T47D (cell line): ENCODE measurements around the gene HOXC12.

ENCODE experiments used
- DNase-seq, 2 experiments: peaks; one replicate each; pipeline versions ENCODE4 v3.0.0 to v3.0.0-alpha.2; 2011 to 2012; ENCODE audit warnings: low read depth in 1 of 2, low spot score in 1 of 2
- JUND ChIP-seq: IDR thresholded peaks from 2 replicates; pipeline ENCODE4 v1.6.1; 2012; ENCODE audit warnings: low read depth
- in situ Hi-C: cut with HindIII; loops from 2 replicates; pipeline ENCODE4 v1.10.0; 2016; ENCODE audit warnings: low sequenced_read_pairs, low pct_unique_long_range_greater_than_20kb

The HOXC12 gene

DNA sequence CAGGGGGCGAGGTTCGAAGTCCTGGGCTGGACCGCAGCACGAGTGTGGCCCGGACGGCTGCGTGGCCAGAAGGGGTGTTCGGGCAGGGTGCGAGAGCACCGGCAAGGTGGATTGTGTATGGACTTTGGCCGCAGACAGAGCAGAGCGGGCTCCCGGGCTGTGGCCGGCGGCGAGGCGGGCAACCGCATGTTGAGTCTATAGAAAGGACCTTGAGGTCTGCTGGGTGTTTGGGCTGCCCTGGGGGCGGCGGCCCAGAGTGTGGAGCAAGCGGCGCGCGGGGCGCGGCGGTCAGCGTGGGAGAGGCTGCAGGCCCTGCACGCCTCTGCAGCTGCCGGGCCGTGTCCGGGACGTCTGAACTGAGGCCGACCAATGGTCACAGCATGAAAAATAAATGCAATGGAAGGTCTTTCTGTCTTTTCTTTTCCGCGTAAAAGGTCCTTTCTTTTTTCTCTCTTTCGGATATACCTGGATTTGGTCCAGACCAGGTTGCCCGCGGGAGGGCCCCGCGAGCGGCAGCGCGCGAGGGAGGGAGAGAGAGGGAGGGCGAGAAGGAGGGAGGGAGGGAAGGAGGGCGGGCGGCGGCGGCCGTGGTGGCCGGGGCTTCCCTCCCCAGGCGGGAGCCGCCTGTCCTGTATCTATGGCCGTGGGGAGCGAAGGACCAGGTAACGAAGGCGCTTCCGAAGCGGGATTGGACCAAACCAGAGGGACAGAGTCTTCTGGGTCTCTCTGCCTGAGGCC is 39.7 kb downstream of the HOXC12 start:
- in situ Hi-C loops: no loop called here
- DNase-seq: peak in 1 of 2 experiments; percentile 80
- no peak for TF ChIP-seq JUND

DNA sequence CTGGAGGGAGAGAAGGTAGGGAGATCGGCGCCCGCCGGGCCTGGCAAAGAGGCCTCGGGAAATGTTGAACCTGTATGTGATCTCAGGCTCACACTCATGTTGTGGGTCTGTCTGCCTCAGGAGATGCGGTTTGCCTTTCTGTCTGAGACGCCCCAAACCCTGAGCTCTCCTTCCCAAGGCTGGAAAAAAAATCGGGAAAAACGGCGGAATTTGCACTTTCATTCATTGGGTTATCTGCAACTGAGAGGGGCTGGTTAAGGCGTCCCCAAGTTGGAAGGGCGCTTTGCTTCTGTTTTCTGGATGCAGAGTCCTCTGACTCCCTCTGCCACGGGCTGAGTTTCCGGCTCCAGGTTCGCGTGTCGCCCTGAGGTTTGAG is 40.3 kb downstream of the HOXC12 start:
- in situ Hi-C loops: no loop called here
- no peak for TF ChIP-seq JUND
- DNase-seq: no peak

DNA sequence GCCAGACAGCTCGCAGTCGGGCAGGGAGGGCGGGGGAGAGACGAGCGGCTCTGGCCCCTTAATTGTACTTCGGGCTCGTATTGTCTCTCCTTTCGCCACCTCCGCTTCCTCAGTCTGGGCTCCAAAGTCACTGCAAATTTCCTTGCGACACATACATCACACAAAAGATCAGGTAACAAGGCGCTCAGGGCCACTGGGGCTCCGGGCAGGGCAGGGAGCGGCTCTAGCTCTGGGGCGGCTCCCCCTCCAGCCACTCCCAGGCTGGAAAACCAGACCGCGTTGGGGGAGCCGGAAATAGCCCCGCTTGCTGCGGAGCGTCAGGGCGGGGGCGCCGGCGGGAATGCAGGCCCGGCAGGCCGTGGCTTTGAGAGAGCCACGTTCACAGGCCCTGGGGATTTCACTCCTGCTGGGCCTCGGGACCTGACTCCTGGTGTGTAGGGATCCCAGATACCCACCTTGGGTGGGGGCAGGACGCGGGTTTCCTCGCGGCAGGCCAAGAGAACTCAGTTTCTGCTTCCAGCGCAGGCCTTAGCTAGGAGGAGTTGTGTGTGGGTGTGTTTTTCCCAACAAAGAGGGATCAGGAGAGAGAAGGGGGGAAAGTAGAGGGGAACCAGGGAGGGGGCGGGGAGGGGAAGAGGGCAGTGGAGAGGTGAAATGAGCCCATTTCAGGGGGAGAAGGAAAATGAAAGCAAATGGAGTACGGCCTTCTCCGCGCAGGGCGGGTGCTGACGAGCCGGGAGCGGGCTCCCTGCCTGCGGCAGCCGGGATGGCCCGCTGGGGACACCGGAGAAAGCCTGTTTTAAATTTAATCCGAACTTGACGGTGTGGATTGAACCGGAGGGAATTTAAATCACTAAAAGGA is 40.9 kb downstream of the HOXC12 start:
- DNase-seq: peak in 1 of 2 experiments; percentile 95
- in situ Hi-C loops: no loop called here
- no peak for TF ChIP-seq JUND

DNA sequence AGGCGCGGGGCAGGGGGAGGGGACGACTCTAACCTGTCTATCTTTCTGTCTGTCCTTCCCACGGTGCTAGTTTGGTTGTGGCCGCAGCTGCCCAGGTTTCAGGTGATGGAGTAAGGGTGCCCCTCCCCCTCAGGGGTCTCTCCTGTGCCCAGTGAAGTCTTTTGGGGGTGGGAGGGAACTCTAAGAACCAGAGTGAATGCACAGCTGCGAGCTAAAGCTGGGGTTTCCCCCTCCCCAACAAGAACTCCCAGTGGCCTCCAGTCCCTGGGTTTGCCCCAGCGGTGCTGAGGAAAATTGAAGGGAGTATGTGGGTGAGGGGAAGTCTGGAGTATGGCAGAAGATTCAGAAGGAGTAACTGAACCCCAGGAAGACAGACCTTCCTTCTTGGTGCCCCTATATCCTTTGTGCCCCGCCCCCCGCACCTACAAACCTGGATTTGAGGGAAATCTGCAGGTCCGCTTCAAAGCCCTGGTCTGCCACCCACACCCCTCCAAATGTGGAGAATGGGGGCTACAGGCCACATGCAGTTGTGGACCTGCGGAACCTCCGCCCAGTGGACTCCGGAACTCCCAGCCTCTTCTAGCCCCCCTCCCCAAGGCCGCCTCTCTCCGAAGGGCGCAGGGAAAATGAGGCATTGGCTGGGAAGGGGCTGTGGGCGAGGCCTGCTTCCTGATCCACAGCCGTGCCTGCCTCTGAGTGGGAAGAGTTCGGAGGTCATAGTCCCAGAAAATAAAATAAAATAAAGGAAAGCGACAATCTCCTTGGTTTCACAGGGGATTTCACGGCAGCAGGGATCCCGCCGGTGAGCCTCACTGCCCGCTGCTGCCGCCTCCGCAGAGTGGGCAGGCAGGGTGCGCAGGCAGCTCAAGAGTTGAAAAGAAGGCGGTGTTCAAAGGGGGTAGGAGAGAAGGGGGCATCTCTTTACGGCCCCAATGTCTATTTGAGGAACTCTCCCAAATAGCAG is 41.8 kb downstream of the HOXC12 start:
- TF ChIP-seq JUND: no peak
- no peak for DNase-seq
- in situ Hi-C loops: no loop called here

DNA sequence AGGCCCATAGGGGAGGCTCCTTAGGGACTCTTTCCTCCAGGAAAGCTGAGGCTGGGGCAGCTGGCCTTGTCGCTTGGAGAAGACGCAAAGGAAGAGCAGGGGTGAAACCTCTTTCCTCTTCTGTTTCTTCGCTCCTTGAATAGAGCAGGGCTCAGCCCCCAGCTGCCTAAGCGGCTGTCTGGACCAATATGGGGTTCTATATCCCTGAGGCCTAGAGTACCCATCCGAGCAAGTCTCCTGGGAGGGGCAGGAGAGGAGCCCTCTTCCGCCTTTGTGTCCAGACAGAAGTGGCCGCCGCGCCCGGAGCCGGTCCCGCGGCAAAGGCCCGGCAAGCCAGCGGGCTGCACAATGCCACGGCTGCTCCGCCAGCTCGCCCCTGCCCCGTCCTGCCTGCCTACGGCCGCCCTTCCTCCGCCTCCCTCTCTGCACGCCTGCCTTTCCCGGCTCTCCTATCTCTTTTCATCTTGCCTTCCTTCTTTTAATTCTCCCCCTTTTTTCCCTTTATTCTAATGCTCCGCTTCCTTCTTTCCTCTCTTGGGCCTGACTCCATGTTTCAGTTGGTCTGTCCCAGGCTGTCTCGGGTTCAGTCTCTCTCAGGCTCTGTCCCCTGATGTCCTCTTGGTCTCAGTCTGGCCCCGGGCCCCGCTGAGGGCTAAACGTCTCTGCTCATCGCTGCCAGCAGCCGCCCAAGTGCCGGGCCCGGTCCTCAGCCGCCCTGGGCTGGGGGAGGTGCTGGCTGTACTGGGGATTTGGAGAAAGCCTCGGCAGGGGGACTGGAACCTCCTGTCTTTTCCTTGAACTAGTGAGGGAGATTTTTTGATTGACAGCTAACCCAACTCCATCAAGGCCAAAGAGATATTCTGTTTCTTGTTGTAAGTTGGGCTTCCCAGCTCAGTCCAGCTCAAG is 42.8 kb downstream of the HOXC12 start:
- no peak for TF ChIP-seq JUND
- in situ Hi-C loops: no loop called here
- no peak for DNase-seq

DNA sequence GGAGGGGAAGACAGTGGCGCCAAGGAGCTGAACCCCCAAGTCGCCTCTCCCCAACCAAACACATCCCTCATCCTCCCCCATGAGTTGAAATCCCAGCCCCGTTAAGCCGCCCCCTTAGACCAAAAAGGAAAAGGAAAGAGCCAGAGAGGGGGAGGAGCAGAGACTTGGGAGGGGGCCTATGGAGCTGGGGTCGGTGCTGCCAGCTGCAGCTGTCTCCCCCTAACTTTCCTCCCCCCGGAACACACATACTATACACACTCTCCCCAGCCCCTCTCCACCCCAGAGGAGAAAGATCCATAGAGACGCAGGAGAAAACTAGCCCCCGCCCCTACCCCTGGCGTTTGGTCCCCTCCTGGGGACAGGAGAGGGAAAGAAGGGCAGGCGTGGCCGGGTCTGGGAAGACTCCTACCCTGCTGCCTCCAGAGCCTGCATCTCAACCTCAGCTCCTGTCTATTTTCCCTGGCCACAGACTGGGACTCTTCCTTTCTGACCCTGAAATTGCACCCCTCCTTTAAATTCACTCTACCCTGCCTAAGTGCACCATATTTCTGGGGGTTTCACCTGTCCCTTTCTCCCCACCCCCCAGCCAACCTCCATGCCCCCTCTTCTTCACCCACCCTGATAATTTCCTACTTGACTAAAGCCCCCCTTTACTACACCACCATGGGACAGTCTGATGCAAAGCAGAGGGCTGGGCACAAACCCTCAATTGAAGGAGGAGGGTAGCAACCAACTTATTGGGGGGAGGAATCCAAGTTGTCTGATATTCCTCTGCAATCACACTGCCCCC is 43.6 kb downstream of the HOXC12 start:
- no peak for TF ChIP-seq JUND
- no peak for DNase-seq
- in situ Hi-C loops: no loop called here

DNA sequence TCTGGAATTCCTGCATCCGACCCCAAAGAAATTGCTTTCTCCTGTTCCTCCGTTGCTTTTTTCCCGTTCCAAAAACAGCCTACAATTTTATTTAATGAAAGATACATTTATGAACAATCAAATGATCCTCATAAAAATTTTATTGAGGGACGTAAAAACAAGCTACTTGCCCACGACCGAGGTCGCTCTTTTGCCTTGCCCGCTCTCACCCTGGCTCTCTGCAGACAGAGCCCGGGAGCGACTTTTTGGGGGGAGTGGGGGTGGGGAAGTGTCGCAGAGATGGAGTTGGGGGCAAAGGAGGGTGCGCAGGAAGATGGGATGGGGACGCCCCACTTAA is 44.2 kb downstream of the HOXC12 start:
- DNase-seq: no peak
- TF ChIP-seq JUND: no peak
- in situ Hi-C loops: no loop called here

DNA sequence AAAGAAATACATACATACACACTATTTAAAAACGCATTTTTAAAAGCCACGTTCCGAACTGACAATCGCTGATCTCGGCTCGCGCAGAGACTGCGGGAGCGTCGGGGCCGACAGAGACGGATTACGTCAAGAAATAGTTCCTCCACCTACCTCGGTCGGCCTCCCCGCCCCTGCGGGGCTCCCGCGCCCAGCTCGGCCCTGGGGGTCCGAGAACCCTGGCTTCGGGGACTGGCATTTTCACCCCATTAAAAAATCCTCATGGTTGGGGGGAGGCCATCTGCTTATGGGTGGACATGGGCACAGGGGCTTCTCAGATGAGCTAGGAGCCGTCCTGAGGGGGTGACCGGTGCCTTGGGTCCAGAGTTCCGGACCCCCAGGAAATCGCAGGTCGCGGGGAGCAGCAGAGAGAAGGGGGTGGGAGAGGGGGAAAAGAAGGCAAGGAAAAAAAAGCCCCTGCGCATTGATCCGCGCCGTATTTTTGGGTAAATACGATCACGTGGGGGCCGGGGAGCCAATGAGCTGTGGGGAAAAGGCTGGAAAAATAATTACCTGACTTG is 44.9 kb downstream of the HOXC12 start:
- TF ChIP-seq JUND: no peak
- peak; percentile 93 to 94 for DNase-seq
- in situ Hi-C loops: loop anchor here (25.0 kb wide), 1 partner anchor 188 kb away; the partner anchor contains the start of gene SMUG1

DNA sequence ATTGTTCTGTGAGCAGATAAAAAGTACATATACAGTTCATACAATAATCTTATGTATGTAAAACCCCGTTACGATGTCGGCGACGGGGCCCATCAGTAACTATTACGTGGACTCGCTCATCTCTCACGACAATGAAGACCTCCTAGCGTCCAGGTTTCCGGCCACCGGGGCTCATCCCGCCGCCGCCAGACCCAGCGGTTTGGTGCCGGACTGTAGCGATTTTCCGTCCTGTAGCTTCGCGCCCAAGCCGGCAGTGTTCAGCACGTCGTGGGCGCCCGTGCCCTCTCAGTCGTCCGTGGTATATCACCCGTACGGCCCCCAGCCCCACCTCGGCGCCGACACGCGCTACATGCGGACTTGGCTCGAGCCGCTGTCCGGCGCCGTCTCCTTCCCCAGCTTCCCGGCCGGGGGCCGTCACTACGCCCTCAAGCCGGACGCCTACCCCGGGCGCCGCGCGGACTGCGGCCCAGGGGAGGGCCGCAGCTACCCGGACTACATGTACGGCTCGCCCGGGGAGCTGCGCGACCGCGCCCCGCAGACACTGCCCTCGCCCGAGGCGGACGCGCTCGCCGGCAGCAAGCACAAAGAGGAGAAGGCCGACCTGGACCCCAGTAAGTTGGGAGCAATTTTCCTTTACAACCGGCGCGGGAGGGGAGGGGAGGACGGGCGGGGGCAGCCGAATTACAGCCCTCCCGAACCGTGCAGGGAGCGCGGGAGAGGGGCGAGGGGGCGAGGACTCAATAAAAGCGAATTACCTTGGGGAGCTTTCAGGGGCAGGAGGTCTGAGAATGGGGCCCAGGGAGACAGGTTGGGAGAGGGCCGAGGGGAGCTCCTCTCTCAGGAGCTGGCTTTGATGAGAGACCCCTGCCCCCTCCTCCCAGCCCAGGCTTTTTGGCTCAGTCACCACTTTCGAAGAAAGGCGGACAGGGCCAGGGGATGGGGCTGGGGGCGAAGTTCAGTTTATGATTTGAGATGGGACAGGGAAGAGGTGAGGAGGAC is 45.7 kb downstream of the HOXC12 start, which contains the start of gene HOXC9:
TSS of gene HOXC9 (plus strand) at position 46 of the 999 bp plus-strand sequence. CDS start at position 74, 28 bp downstream.
- no peak for DNase-seq
- in situ Hi-C loops: loop anchor here (25.0 kb wide), 1 partner anchor 187 kb away; the partner anchor contains the start of gene SMUG1
- TF ChIP-seq JUND: no peak
